Measurements from ENCODE around the gene CFAP97D1.

CFAP97D1 gene

DNA sequence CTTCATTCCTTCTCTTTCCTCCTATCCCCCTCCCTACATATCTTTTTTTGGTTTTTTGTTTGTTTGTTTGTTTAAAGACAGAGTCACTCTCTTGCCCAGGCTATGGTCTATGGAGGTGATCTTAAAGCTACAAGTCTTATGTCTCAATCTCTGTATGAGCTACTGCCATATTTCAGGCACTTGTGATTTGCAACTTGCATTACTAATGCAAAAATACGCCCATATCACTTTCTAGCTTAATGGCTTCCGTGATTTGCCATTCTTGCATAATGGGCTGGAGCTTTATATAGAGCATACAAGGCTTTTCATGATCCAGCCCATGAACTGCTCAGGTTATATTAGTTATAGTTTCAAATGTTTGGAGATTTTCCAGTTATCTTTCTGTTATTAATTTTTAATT is 7.5 kb downstream of the CFAP97D1 start:
- no peaks in the 10 kb centered on the region for H3K9me3 ChIP-seq (ENCODE audit: insufficient read depth, low read length)
- no peak overlapping the region for H3K9ac ChIP-seq (ENCODE audit: low read length)
- no peak overlapping the region for H3K4me2 ChIP-seq (ENCODE audit: low read length)
- H3K36me3 ChIP-seq (replicated peaks; ENCODE audit: low read depth, low read length), result no peaks in the 10 kb centered on the region
- H4K20me1 ChIP-seq (ENCODE audit: insufficient read depth, low read length), result no peaks in the 10 kb centered on the region
- peaks cover 24% of the 10 kb centered on the region; the same call in 1 of the 2 replicates for H3K27me3 ChIP-seq (ENCODE audit: low read depth, low read length)
- H3K79me2 ChIP-seq (ENCODE audit: low read length), result no peaks in the 10 kb centered on the region
- H2AFZ ChIP-seq (ENCODE audit: low read depth, low read length), result no peak overlapping the region; the same call in 1 of the 2 replicates
- H3K4me3 ChIP-seq (ENCODE audit: low read length), result no peak overlapping the region
- H3K27ac ChIP-seq (ENCODE audit: low read length), result no peak overlapping the region
- TF ChIP-seq EZH2phosphoT487 (IDR thresholded peaks at IDR 0.05; ENCODE audit: low read depth), result no peak
- TF ChIP-seq, protein P1, sequence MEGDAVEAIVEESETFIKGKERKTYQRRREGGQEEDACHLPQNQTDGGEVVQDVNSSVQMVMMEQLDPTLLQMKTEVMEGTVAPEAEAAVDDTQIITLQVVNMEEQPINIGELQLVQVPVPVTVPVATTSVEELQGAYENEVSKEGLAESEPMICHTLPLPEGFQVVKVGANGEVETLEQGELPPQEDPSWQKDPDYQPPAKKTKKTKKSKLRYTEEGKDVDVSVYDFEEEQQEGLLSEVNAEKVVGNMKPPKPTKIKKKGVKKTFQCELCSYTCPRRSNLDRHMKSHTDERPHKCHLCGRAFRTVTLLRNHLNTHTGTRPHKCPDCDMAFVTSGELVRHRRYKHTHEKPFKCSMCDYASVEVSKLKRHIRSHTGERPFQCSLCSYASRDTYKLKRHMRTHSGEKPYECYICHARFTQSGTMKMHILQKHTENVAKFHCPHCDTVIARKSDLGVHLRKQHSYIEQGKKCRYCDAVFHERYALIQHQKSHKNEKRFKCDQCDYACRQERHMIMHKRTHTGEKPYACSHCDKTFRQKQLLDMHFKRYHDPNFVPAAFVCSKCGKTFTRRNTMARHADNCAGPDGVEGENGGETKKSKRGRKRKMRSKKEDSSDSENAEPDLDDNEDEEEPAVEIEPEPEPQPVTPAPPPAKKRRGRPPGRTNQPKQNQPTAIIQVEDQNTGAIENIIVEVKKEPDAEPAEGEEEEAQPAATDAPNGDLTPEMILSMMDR (IDR thresholded peaks at IDR 0.05; ENCODE audit: low read depth, low read length), result no peak
- H3K4me1 ChIP-seq (ENCODE audit: low read length), result 0 out of 2 replicates have a peak, but pooled peaks cover 5% of the 10 kb centered on the region

DNA sequence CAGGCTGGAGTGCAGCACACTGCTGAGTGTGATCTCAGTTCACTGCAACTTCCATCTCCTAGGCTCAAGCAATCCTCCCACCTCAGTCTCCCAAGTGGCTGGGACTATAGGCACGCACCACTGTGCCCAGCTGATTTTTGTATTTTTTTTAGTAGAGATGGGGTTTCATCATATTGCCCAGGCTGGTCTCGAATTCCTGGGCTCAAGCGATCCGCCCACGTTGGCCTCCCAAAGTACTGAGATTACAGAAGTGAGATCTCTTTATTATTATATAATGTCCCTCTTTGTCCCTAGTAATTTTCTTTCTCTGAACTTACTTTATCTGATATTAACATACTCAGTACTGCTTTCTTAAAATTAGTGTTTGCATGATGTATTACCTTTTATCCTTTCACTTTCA is 8.3 kb downstream of the CFAP97D1 start:
- no peaks in the 10 kb centered on the region for H3K9me3 ChIP-seq (ENCODE audit: insufficient read depth, low read length)
- no peaks in the 10 kb centered on the region for H3K79me2 ChIP-seq (ENCODE audit: low read length)
- H3K4me2 ChIP-seq (ENCODE audit: low read length), result no peak overlapping the region
- H4K20me1 ChIP-seq (ENCODE audit: insufficient read depth, low read length), result no peaks in the 10 kb centered on the region
- H2AFZ ChIP-seq (ENCODE audit: low read depth, low read length), result no peak overlapping the region
- H3K9ac ChIP-seq (ENCODE audit: low read length), result no peak overlapping the region
- H3K27ac ChIP-seq (ENCODE audit: low read length), result no peak overlapping the region
- 0 out of 2 replicates have a peak, but pooled peaks cover 5% of the 10 kb centered on the region for H3K4me1 ChIP-seq (ENCODE audit: low read length)
- H3K36me3 ChIP-seq (replicated peaks; ENCODE audit: low read depth, low read length), result no peaks in the 10 kb centered on the region
- H3K27me3 ChIP-seq (ENCODE audit: low read depth, low read length), result peaks cover 16% of the 10 kb centered on the region; the same call in 1 of the 2 replicates
- no peak overlapping the region for H3K4me3 ChIP-seq (ENCODE audit: low read length)
- TF ChIP-seq, protein P1 (IDR thresholded peaks at IDR 0.05; ENCODE audit: low read depth, low read length), result no peak
- no peak for TF ChIP-seq EZH2phosphoT487 (IDR thresholded peaks at IDR 0.05; ENCODE audit: low read depth)

DNA sequence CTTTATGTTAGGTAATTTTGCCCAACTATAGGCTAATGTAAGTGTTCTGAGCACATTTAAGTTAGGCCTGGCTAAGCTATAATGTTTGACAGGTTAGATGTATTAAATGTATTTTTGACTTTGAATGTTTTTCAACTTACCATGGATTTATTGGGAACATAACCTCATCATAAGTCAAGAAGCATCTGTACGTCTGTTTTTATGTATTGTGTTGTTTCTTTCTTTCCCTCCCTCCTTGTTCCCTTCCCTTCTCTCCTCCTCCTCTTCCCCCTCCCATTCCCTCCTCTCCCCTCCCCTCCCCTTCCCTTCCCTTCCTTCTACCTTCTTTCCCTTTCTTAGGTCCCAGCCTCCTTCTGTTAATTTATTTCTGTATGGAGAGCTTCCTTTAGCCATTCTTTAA is 9.2 kb downstream of the CFAP97D1 start:
- Histone ChIP-seq H3K4me1 (ENCODE audit: low read length) (0 out of 2 replicates have a peak, but pooled peaks cover 5% of the 10 kb centered on the region), H3K4me3 (ENCODE audit: low read length) (no peak overlapping the region), H3K9ac (ENCODE audit: low read length) (no peak overlapping the region), H2AFZ (ENCODE audit: low read depth, low read length) (no peak overlapping the region), H3K36me3 (replicated peaks; ENCODE audit: low read depth, low read length) (no peaks in the 10 kb centered on the region), H3K27ac (ENCODE audit: low read length) (no peak overlapping the region), H4K20me1 (ENCODE audit: insufficient read depth, low read length) (no peaks in the 10 kb centered on the region), H3K4me2 (ENCODE audit: low read length) (no peak overlapping the region), H3K79me2 (ENCODE audit: low read length) (no peaks in the 10 kb centered on the region), H3K27me3 (ENCODE audit: low read depth, low read length) (peaks cover 11% of the 10 kb centered on the region; the same call in 1 of the 2 replicates), H3K9me3 (ENCODE audit: insufficient read depth, low read length) (no peaks in the 10 kb centered on the region)
- TF ChIP-seq EZH2phosphoT487 (IDR thresholded peaks at IDR 0.05; ENCODE audit: low read depth), result no peak
- TF ChIP-seq, protein P1 (IDR thresholded peaks at IDR 0.05; ENCODE audit: low read depth, low read length), result no peak

DNA sequence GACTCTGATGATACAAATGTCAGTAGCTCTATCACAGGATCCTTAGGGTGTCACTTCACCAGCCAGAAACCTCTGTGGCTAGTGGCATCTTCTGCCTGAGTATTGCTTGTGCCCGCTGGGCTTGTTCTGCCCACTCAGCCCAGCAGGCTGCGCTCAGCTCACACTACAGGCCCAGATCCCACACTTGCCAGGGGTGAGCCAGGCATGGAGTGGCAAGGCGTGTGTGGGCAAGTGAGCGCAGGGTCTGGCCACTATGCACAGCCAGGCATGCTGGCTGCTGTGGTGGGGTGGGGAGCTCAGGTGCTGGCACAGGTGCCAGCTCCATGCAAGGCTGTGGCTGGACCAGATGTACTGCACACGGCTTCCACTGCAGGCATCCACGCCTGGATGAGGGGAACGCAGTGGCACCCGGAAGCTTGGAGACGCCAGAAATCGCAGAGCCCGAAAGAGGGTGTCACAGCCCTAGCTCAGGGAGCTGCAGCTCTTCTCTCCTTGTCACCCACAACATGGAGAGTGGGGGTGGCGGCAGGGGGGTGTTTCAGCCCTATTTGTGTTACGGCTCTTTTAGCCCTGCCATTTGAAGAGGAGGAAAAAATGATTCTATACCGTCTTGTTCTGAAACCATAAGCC is 10.2 kb downstream of the CFAP97D1 start:
- H3K4me2 ChIP-seq (ENCODE audit: low read length), result no peak overlapping the region
- no peaks in the 10 kb centered on the region for H3K36me3 ChIP-seq (replicated peaks; ENCODE audit: low read depth, low read length)
- TF ChIP-seq EZH2phosphoT487 (IDR thresholded peaks at IDR 0.05; ENCODE audit: low read depth), result no peak
- TF ChIP-seq, protein P1 (IDR thresholded peaks at IDR 0.05; ENCODE audit: low read depth, low read length), result no peak
- H3K27me3 ChIP-seq (ENCODE audit: low read depth, low read length), result peaks cover 9% of the 10 kb centered on the region; the same call in 1 of the 2 replicates
- H3K9ac ChIP-seq (ENCODE audit: low read length), result no peak overlapping the region
- H3K4me1 ChIP-seq (ENCODE audit: low read length), result 0 out of 2 replicates have a peak, but pooled peaks cover 5% of the 10 kb centered on the region
- no peaks in the 10 kb centered on the region for H3K9me3 ChIP-seq (ENCODE audit: insufficient read depth, low read length)
- no peak overlapping the region for H3K27ac ChIP-seq (ENCODE audit: low read length)
- H3K79me2 ChIP-seq (ENCODE audit: low read length), result no peaks in the 10 kb centered on the region
- no peak overlapping the region for H3K4me3 ChIP-seq (ENCODE audit: low read length)
- no peaks in the 10 kb centered on the region for H4K20me1 ChIP-seq (ENCODE audit: insufficient read depth, low read length)
- H2AFZ ChIP-seq (ENCODE audit: low read depth, low read length), result no peak overlapping the region

Data from OCI-LY3 (cell line).